ENCODE measurements around the gene MYO18B.

MYO18B gene

GRCh38 chr22:25923914-25924313, 181.9 kb downstream of the MYO18B start:
- in situ Hi-C loops (cut with HindIII; ENCODE audit: low sequenced_read_pairs), result no loop called here
- no peak for TF ChIP-seq CTCF (IDR thresholded peaks at IDR 0.05; ENCODE audit: low read depth, low read length)
- DNase-seq (ENCODE audit: low read depth, low spot score), result no peak
- no peak overlapping the region for H3K4me3 ChIP-seq (ENCODE audit: low read depth, low read length)

- no peak for DNase-seq (ENCODE audit: low read depth, low spot score)
- in situ Hi-C loops (cut with HindIII; ENCODE audit: low sequenced_read_pairs), result no loop called here
- no peak for TF ChIP-seq CTCF (IDR thresholded peaks at IDR 0.05; ENCODE audit: low read depth, low read length)
Measured at GRCh38 chr22:25928038-25928437, 186.1 kb downstream of the MYO18B start.

GRCh38 chr22:25929321-25929878, 187.4 kb downstream of the MYO18B start:
- in situ Hi-C loops (cut with HindIII; ENCODE audit: low sequenced_read_pairs), result no loop called here
- no peak for TF ChIP-seq CTCF (IDR thresholded peaks at IDR 0.05; ENCODE audit: low read depth, low read length)

More at GRCh38 chr22:25928038-25928437, 186.1 kb downstream of the MYO18B start:
- H3K4me3 ChIP-seq (ENCODE audit: low read depth, low read length), result no peak overlapping the region

GRCh38 chr22:25930083-25930482, 188.1 kb downstream of the MYO18B start:
- no peak overlapping the region for H3K4me3 ChIP-seq (ENCODE audit: low read depth, low read length)
- in situ Hi-C loops (cut with HindIII; ENCODE audit: low sequenced_read_pairs), result no loop called here
- DNase-seq (ENCODE audit: low read depth, low spot score), result no peak
- TF ChIP-seq CTCF (IDR thresholded peaks at IDR 0.05; ENCODE audit: low read depth, low read length), result no peak

More at GRCh38 chr22:25929321-25929878, 187.4 kb downstream of the MYO18B start:
- H3K4me3 ChIP-seq (ENCODE audit: low read depth, low read length), result no peak overlapping the region
- DNase-seq (ENCODE audit: low read depth, low spot score), result no peak

- in situ Hi-C loops (cut with HindIII; ENCODE audit: low sequenced_read_pairs), result no loop called here
- no peak overlapping the region for H3K4me3 ChIP-seq (ENCODE audit: low read depth, low read length)
Measured at GRCh38 chr22:25930788-25931310, 188.9 kb downstream of the MYO18B start.

GRCh38 chr22:25933158-25933788, 191.3 kb downstream of the MYO18B start:
- no peak for DNase-seq (ENCODE audit: low read depth, low spot score)
- no peak overlapping the region for H3K4me3 ChIP-seq (ENCODE audit: low read depth, low read length)
- TF ChIP-seq CTCF (IDR thresholded peaks at IDR 0.05; ENCODE audit: low read depth, low read length), result no peak
- in situ Hi-C loops (cut with HindIII; ENCODE audit: low sequenced_read_pairs), result no loop called here

More at GRCh38 chr22:25930788-25931310, 188.9 kb downstream of the MYO18B start:
- no peak for TF ChIP-seq CTCF (IDR thresholded peaks at IDR 0.05; ENCODE audit: low read depth, low read length)
- no peak for DNase-seq (ENCODE audit: low read depth, low spot score)

Measured in astrocyte of the spinal cord (primary cell).